OCI-LY3 (cell line): ENCODE measurements around the gene KRT10.

Experiments
- H2AFZ ChIP-seq: fragments of 200-600, 300-600 bp; shearing (Covaris generic); 2 replicates; pipeline ENCODE4 v1.6.0; 2014; ENCODE audit warnings: antibody characterized with exemption, low read depth, low read length
- H3K27ac ChIP-seq: fragments of 200-600, 300-600 bp; sonication (generic); 2 replicates; pipeline ENCODE4 v1.5.1; 2014; ENCODE audit warnings: mild to moderate bottlenecking, low read length, moderate library complexity, mixed read lengths
- H3K27me3 ChIP-seq: fragments of 200-600, 300-600 bp; sonication (generic); 2 replicates; pipeline ENCODE4 v1.6.1; 2014; ENCODE audit warnings: low read depth, low read length, mixed read lengths
- H3K36me3 ChIP-seq: fragments of 200-600, 300-600 bp; sonication (generic); replicated peaks from 2 replicates; pipeline ENCODE3; 2014; ENCODE audit warnings: low read depth, low read length, mixed read lengths
- H3K4me1 ChIP-seq: fragments of 300-600, 200-600 bp; sonication (generic); 2 replicates; pipeline ENCODE4 v1.6.1; 2014; ENCODE audit warnings: low read length, mixed read lengths
- H3K4me2 ChIP-seq: fragments of 200-600, 300-600 bp; sonication (generic); 2 replicates; pipeline ENCODE4 v1.6.1; 2014; ENCODE audit warnings: low read length, mixed read lengths
- H3K4me3 ChIP-seq: fragments of 300-600, 200-600 bp; sonication (generic); 2 replicates; pipeline ENCODE4 v1.5.1; 2014; ENCODE audit warnings: antibody characterized with exemption, mild to moderate bottlenecking, low read length, moderate library complexity
- H3K79me2 ChIP-seq: fragments of 300-600, 200-600 bp; shearing (Covaris generic); 2 replicates; pipeline ENCODE4 v1.6.1; 2014; ENCODE audit warnings: mild to moderate bottlenecking, low read length, mixed read lengths
- H3K9ac ChIP-seq: fragments of 300-600, 200-600 bp; shearing (Covaris generic); 2 replicates; pipeline ENCODE4 v1.6.0; 2014; ENCODE audit warnings: mild to moderate bottlenecking, low read length, moderate library complexity
- H3K9me3 ChIP-seq: fragments of 200-600, 300-600 bp; shearing (Covaris generic); 2 replicates; pipeline ENCODE4 v1.6.1; 2014; ENCODE audit warnings: low read length, mixed read lengths; ENCODE audit not compliant: insufficient read depth
- H4K20me1 ChIP-seq: fragments of 200-600, 300-600 bp; sonication (generic); 2 replicates; pipeline ENCODE4 v1.6.1; 2016; ENCODE audit warnings: low read length, mixed read lengths; ENCODE audit not compliant: insufficient read depth
- CTCF ChIP-seq: fragments of 200-600, 300-600 bp; sonication (generic); IDR thresholded peaks from 2 replicates; pipeline ENCODE4 v1.5.1; 2014; ENCODE audit warnings: antibody characterized with exemption, low read length, low read depth
- EZH2phosphoT487 ChIP-seq: fragments of 200-600 bp; shearing (Covaris generic); IDR thresholded peaks from 2 replicates; pipeline ENCODE4 v1.6.1; 2018; ENCODE audit warnings: antibody characterized with exemption, mixed run types, low read depth

Gene KRT10

DNA sequence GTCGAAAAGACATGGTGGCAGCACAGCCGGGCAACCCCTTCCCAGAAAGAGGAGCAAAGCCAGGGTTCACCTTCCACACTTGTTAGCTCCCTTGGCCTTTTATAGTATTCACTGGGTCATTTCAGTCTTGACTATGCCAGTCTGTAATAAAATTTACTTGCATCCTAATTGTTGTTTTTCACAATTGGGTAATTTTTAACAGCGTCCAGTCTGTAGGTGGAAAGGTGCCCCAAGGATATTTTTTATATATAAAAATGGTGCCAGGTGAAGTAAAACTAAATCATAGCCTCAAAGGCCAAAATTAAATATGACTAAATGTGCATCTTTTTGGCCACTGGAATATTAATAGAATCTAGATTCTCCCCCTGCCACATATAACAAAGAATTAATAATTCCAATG, 50.3 kb downstream of the KRT10 start, which contains the start of gene KRT26:
TSS of gene KRT26 (minus strand) at position 101 of the 400 bp plus-strand sequence. CDS start at position 13, 88 bp downstream.
- TF ChIP-seq EZH2phosphoT487 (no peak), CTCF (no peak)
- Histone ChIP-seq H4K20me1 (no peaks in the 10 kb centered on the region), H3K27me3 (no peaks in the 10 kb centered on the region; the same call in 1 of the 2 replicates), H3K36me3 (no peaks in the 10 kb centered on the region), H3K9ac (no peak within 1 kb of the TSS), H3K9me3 (no peaks in the 10 kb centered on the region), H2AFZ (no peak within 1 kb of the TSS), H3K4me2 (no peak within 1 kb of the TSS), H3K79me2 (no peaks in the 10 kb centered on the region), H3K27ac (no peak within 1 kb of the TSS), H3K4me1 (no peaks in the 10 kb centered on the region), H3K4me3 (no peak within 1 kb of the TSS)
